Measurements from ENCODE around the gene TMEM108.

The TMEM108 gene

GRCh38 chr3:133121450-133121849 lies 83.3 kb downstream of the TMEM108 start:
- no peak for DNase-seq

- no peak for DNase-seq
Measured at GRCh38 chr3:133123636-133124035, 85.4 kb downstream of the TMEM108 start.

- no peak for DNase-seq
Measured at GRCh38 chr3:133124511-133124910, 86.3 kb downstream of the TMEM108 start.

- no peak for DNase-seq
Measured at GRCh38 chr3:133125171-133125570, 87.0 kb downstream of the TMEM108 start.

GRCh38 chr3:133125802-133126201 lies 87.6 kb downstream of the TMEM108 start:
- DNase-seq, result no peak

GRCh38 chr3:133127381-133127780 lies 89.2 kb downstream of the TMEM108 start:
- DNase-seq, result no peak

- DNase-seq, result no peak
Measured at GRCh38 chr3:133130168-133130567, 92.0 kb downstream of the TMEM108 start.

GRCh38 chr3:133135306-133135705 lies 97.1 kb downstream of the TMEM108 start:
- DNase-seq, result no peak

GRCh38 chr3:133136114-133137041 lies 98.2 kb downstream of the TMEM108 start:
- DNase-seq, result no peak

GRCh38 chr3:133137042-133137996 lies 99.1 kb downstream of the TMEM108 start:
- DNase-seq, result no peak

- no peak for DNase-seq
Measured at GRCh38 chr3:133138017-133138416, 99.8 kb downstream of the TMEM108 start.

GRCh38 chr3:133152056-133152455 lies 113.9 kb downstream of the TMEM108 start:
- no peak for DNase-seq

GRCh38 chr3:133152681-133153220 lies 114.6 kb downstream of the TMEM108 start:
- no peak for DNase-seq

- DNase-seq, result no peak
Measured at GRCh38 chr3:133153382-133153781, 115.2 kb downstream of the TMEM108 start.

- no peak for DNase-seq
Measured at GRCh38 chr3:133157716-133158115, 119.5 kb downstream of the TMEM108 start.

GRCh38 chr3:133158686-133159085 lies 120.5 kb downstream of the TMEM108 start:
- no peak for DNase-seq

GRCh38 chr3:133159498-133160475 lies 121.6 kb downstream of the TMEM108 start:
- DNase-seq, result no peak

GRCh38 chr3:133161656-133162055 lies 123.5 kb downstream of the TMEM108 start:
- no peak for DNase-seq

- no peak for DNase-seq
Measured at GRCh38 chr3:133162265-133162664, 124.1 kb downstream of the TMEM108 start.

- DNase-seq, result no peak
Measured at GRCh38 chr3:133162670-133163305, 124.6 kb downstream of the TMEM108 start.

GRCh38 chr3:133167340-133168024 lies 129.3 kb downstream of the TMEM108 start:
- DNase-seq, result no peak
